ENCODE data around the gene AFAP1.

DNA sequence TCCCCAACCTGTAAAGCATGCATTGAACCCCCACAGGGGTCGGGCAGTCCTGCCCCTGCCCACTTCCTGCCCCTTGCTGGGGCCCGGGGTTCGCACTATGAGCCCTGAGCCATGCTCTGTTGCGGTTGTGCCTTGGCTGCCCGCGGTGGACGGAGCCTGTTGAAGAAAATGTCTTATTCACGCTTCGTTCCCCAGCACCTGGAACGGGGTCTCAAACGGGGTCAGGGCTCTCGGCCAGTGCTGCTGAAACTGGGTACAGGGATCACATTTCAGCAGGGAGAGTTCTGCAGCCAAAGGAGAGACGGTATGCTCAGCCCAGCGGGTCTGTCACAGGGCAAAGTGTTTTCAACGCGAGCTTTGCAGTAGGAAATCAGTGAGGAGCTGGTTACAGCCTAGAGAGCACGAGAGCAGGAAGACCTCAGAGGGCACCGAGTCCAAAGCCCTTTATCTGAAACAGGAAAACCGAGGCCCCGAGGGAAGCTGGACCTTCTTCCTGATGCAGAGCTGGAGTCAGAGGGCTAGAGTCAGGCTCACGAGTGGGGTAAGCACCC lies 46.3 kb upstream of the AFAP1 start:
- TF ChIP-seq SIN3A (IDR thresholded peaks at IDR 0.05; ENCODE audit: borderline replicate concordance, insufficient read depth, low read length): no peak
- TF ChIP-seq, protein P1, sequence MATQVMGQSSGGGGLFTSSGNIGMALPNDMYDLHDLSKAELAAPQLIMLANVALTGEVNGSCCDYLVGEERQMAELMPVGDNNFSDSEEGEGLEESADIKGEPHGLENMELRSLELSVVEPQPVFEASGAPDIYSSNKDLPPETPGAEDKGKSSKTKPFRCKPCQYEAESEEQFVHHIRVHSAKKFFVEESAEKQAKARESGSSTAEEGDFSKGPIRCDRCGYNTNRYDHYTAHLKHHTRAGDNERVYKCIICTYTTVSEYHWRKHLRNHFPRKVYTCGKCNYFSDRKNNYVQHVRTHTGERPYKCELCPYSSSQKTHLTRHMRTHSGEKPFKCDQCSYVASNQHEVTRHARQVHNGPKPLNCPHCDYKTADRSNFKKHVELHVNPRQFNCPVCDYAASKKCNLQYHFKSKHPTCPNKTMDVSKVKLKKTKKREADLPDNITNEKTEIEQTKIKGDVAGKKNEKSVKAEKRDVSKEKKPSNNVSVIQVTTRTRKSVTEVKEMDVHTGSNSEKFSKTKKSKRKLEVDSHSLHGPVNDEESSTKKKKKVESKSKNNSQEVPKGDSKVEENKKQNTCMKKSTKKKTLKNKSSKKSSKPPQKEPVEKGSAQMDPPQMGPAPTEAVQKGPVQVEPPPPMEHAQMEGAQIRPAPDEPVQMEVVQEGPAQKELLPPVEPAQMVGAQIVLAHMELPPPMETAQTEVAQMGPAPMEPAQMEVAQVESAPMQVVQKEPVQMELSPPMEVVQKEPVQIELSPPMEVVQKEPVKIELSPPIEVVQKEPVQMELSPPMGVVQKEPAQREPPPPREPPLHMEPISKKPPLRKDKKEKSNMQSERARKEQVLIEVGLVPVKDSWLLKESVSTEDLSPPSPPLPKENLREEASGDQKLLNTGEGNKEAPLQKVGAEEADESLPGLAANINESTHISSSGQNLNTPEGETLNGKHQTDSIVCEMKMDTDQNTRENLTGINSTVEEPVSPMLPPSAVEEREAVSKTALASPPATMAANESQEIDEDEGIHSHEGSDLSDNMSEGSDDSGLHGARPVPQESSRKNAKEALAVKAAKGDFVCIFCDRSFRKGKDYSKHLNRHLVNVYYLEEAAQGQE (IDR thresholded peaks at IDR 0.05; ENCODE audit: insufficient read depth in 1 of 2, low read depth in 2 of 2, low read length in 2 of 2): no peak

All from PFSK-1 (cell line).